Keratinocyte (primary cell): ENCODE data around the gene SMAD9. TPM values are rescaled to one million over a fixed set of nuclear protein-coding genes. Genes with fewer than 3 reads are reported as not detected.

Experiments
- DNase-seq: peaks from one replicate; pipeline ENCODE4 v3.0.0-alpha.2; 2011; ENCODE audit warnings: low read depth, missing footprints, low spot score
- FAIRE-seq: peaks from 2 replicates; lab custom pipeline; 2011; peaks lifted over from hg19 to GRCh38; lab: Jason Lieb, UNC
- H2AFZ ChIP-seq: 2 replicates; pipeline ENCODE4 v1.6.0; 2012; ENCODE audit warnings: low read length, control low read depth, inconsistent platforms; ENCODE audit not compliant: control insufficient read depth
- H3K27ac ChIP-seq: 2 replicates; pipeline ENCODE4 v1.5.1; 2011; ENCODE audit warnings: low read length; ENCODE audit not compliant: control insufficient read depth, insufficient read depth
- H3K27me3 ChIP-seq: 3 replicates; pipeline ENCODE4 v1.6.0; 2011; ENCODE audit warnings: low read length; ENCODE audit not compliant: control insufficient read depth, insufficient read depth; ENCODE audit errors: extremely low read depth
- H3K36me3 ChIP-seq, 2 experiments: 2 replicates in 1 of 2; 3 replicates in 1 of 2; pipeline ENCODE4 v1.5.1; 2011; ENCODE audit warnings: low read length in 2 of 2, mild to moderate bottlenecking in 1 of 2; ENCODE audit not compliant: control insufficient read depth in 2 of 2, insufficient read depth in 2 of 2; ENCODE audit errors: extremely low read depth in 1 of 2
- H3K4me1 ChIP-seq: 3 replicates; pipeline ENCODE4 v1.5.1; 2011; ENCODE audit warnings: low read length; ENCODE audit not compliant: control insufficient read depth, insufficient read depth; ENCODE audit errors: extremely low read depth
- H3K4me2 ChIP-seq: 3 replicates; pipeline ENCODE4 v1.6.0; 2011; ENCODE audit warnings: low read depth, low read length; ENCODE audit not compliant: control insufficient read depth, insufficient read depth; ENCODE audit errors: extremely low read depth
- H3K4me3 ChIP-seq, 3 experiments: fragments of 200-600 bp in 1 of 3; sonication (generic) in 1 of 3; 2 replicates in 2 of 3; 3 replicates in 1 of 3; pipeline ENCODE4 v1.5.1; 2011 to 2016; ENCODE audit warnings: low read length in 3 of 3, mild to moderate bottlenecking in 3 of 3, control low read depth in 2 of 3, inconsistent platforms in 1 of 3, low read depth in 1 of 3, mixed read lengths in 1 of 3, mixed run types in 1 of 3, moderate library complexity in 1 of 3; ENCODE audit not compliant: control insufficient read depth in 2 of 3, insufficient read depth in 2 of 3; ENCODE audit errors: extremely low read depth in 1 of 3
- H3K79me2 ChIP-seq: 2 replicates; pipeline ENCODE4 v1.6.0; 2012; ENCODE audit warnings: low read length; ENCODE audit not compliant: control insufficient read depth, insufficient read depth
- H3K9ac ChIP-seq: 3 replicates; pipeline ENCODE4 v1.6.0; 2011; ENCODE audit warnings: low read length; ENCODE audit not compliant: control insufficient read depth, insufficient read depth; ENCODE audit errors: extremely low read depth
- H3K9me1 ChIP-seq: 3 replicates; pipeline ENCODE4 v1.6.0; 2011; ENCODE audit warnings: low read length; ENCODE audit not compliant: control insufficient read depth, insufficient read depth; ENCODE audit errors: extremely low read depth
- H3K9me3 ChIP-seq: 2 replicates; pipeline ENCODE4 v1.5.1; 2012; ENCODE audit warnings: low read depth, low read length; ENCODE audit not compliant: control insufficient read depth
- H4K20me1 ChIP-seq: 3 replicates; pipeline ENCODE4 v1.6.0; 2011; ENCODE audit warnings: low read length; ENCODE audit not compliant: control insufficient read depth, insufficient read depth; ENCODE audit errors: extremely low read depth
- CTCF ChIP-seq, 3 experiments: IDR thresholded peaks in 1 of 3; conservative IDR thresholded peaks in 1 of 3; optimal IDR thresholded peaks in 1 of 3; 2 replicates in 2 of 3; 3 replicates in 1 of 3; pipeline versions ENCODE3 to v1.5.1; 2011; ENCODE audit warnings: low read length in 3 of 3, mild to moderate bottlenecking in 3 of 3, moderate library complexity in 2 of 3, control low read depth in 1 of 3, inconsistent platforms in 1 of 3; ENCODE audit not compliant: insufficient read depth in 2 of 3; ENCODE audit errors: extremely low read depth in 1 of 3
- EZH2 ChIP-seq: IDR thresholded peaks from one replicate; pipeline ENCODE4 v1.6.1; 2012; ENCODE audit warnings: inconsistent platforms, mild to moderate bottlenecking, low read length, moderate library complexity
- dilution Hi-C: fragments of 300-500 bp; cut with MboI; formaldehyde crosslinking; loops from one replicate; pipeline ENCODE4 v1.7.0; 2020; ENCODE audit warnings: low sequenced_read_pairs; ENCODE audit not compliant: extremely low pct_ligation_motif_present
- polyA plus RNA-seq, 5 experiments: library from polyadenylated mRNA; depleted of rRNA in 3 of 5; stranded (reverse) in 3 of 5; stranded (forward) in 1 of 5; unstranded in 1 of 5; fragments of >200 nt; gene quantifications; 1 replicate in 1 of 5; 2 replicates in 3 of 5; 3 replicates in 1 of 5; pipeline versions ENCODE4 v1.2.1 to v1.2.3, GENCODE V29; 2011 to 2012; ENCODE audit warnings: missing spikeins in 2 of 5, low read depth in 1 of 5, low replicate concordance in 1 of 5

The SMAD9 gene
- polyA plus RNA-seq, 1 donor (not counting 4 experiments of a cell fraction or from before 2014, with no cell fraction given) = 0.10 TPM

GRCh38 chr13:36839981-36840380 lies 80.1 kb downstream of the SMAD9 start:
- DNase-seq (no peak), FAIRE-seq (no peak)

GRCh38 chr13:36839281-36839680 lies 80.8 kb downstream of the SMAD9 start:
- DNase-seq = no peak
- H3K9me1 ChIP-seq = no peaks in the 10 kb centered on the region
- no peak for TF ChIP-seq EZH2
- TF ChIP-seq CTCF (optimal IDR thresholded peaks at IDR 0.05 in 1 of 3, IDR thresholded peaks at IDR 0.05 in 1 of 3, conservative IDR thresholded peaks at IDR 0.05 in 1 of 3; ENCODE audit: extremely low read depth in 1 of 3, insufficient read depth in 2 of 3, low read length in 3 of 3) = no peak

More at GRCh38 chr13:36839981-36840380, 80.1 kb downstream of the SMAD9 start:
- Histone ChIP-seq H3K4me2 (no peak overlapping the region), H4K20me1 (no peaks in the 10 kb centered on the region), H3K9me3 (no peaks in the 10 kb centered on the region), H3K9me1 (no peaks in the 10 kb centered on the region), H3K9ac (no peak overlapping the region), H3K4me1 (no peaks in the 10 kb centered on the region), H2AFZ (no peak overlapping the region), H3K27ac (no peak overlapping the region), H3K36me3 (no peaks in the 10 kb centered on the region), H3K79me2 (no peaks in the 10 kb centered on the region), H3K27me3 (no peaks in the 10 kb centered on the region), H3K4me3 (no peak overlapping the region)
- no peak for TF ChIP-seq EZH2
- dilution Hi-C loops = no loop called here

More at GRCh38 chr13:36839281-36839680, 80.8 kb downstream of the SMAD9 start:
- H3K4me3 ChIP-seq = no peak overlapping the region
- H3K4me2 ChIP-seq = no peak overlapping the region
- no peak overlapping the region for H3K27ac ChIP-seq
- H3K36me3 ChIP-seq = no peaks in the 10 kb centered on the region
- no peak overlapping the region for H2AFZ ChIP-seq
- H3K79me2 ChIP-seq = no peaks in the 10 kb centered on the region
- H3K9me3 ChIP-seq = no peaks in the 10 kb centered on the region
- no peaks in the 10 kb centered on the region for H3K4me1 ChIP-seq
- no peaks in the 10 kb centered on the region for H3K27me3 ChIP-seq
- FAIRE-seq = no peak
- no peaks in the 10 kb centered on the region for H4K20me1 ChIP-seq
- H3K9ac ChIP-seq = no peak overlapping the region
- dilution Hi-C loops = no loop called here
